H1 (cell line): ENCODE measurements around the gene CSGALNACT2. TPM values are rescaled to one million over a fixed set of nuclear protein-coding genes. Genes with fewer than 3 reads are reported as not detected.

Source experiments
- CTCF ChIA-PET: fragments of 300-600 bp; sonication (Branson Sonifier 250); formaldehyde crosslinking; loops from one replicate; lab custom pipeline; 2021; ENCODE audit not compliant: partially characterized antibody; lab: Charles Lee
- POLR2A ChIA-PET: fragments of 300-600 bp; sonication (Branson Sonifier 250); formaldehyde crosslinking; loops from one replicate; lab custom pipeline; 2021; ENCODE audit warnings: inconsistent platforms; ENCODE audit not compliant: partially characterized antibody; lab: Charles Lee
- DNase-seq, 2 experiments: peaks; one replicate each; pipeline versions ENCODE4 v3.0.0 to v3.0.0-alpha.2; 2010 to 2022; ENCODE audit warnings: low spot score in 2 of 2, low read depth in 1 of 2, mixed read lengths in 1 of 2
- FAIRE-seq: peaks from 2 replicates; lab custom pipeline; 2011; peaks lifted over from hg19 to GRCh38; lab: Jason Lieb, UNC
- H2AFZ ChIP-seq: 2 replicates; pipeline ENCODE4 v1.8.1; 2012; ENCODE audit warnings: low read length, inconsistent platforms
- H2AK5ac ChIP-seq: 2 replicates; pipeline ENCODE4 v1.6.1; 2013; ENCODE audit warnings: low read depth, low read length
- H2BK120ac ChIP-seq: replicated peaks from 2 replicates; pipeline ENCODE3; 2013; ENCODE audit warnings: low read depth, low read length, inconsistent platforms
- H2BK12ac ChIP-seq: 2 replicates; pipeline ENCODE4 v1.6.1; 2013; ENCODE audit warnings: low read depth, low read length
- H2BK15ac ChIP-seq: 2 replicates; pipeline ENCODE4 v1.6.1; 2013; ENCODE audit warnings: low read length
- H2BK20ac ChIP-seq: 2 replicates; pipeline ENCODE4 v1.6.1; 2013; ENCODE audit warnings: low read length
- H2BK5ac ChIP-seq: 2 replicates; pipeline ENCODE4 v1.6.1; 2013; ENCODE audit warnings: low read depth, low read length
- H3K14ac ChIP-seq: 2 replicates; pipeline ENCODE4 v1.6.1; 2013; ENCODE audit warnings: inconsistent platforms; ENCODE audit not compliant: insufficient read length
- H3K18ac ChIP-seq: 2 replicates; pipeline ENCODE4 v1.6.1; 2013; ENCODE audit warnings: low read length; ENCODE audit errors: extremely low read depth
- H3K23ac ChIP-seq: 2 replicates; pipeline ENCODE4 v1.6.1; 2013; ENCODE audit warnings: inconsistent platforms; ENCODE audit not compliant: insufficient read length
- H3K23me2 ChIP-seq: 2 replicates; pipeline ENCODE4 v1.6.1; 2013; ENCODE audit warnings: low read depth, low read length
- H3K27ac ChIP-seq: 2 replicates; pipeline ENCODE4 v1.6.1; 2011; ENCODE audit warnings: low read depth, low read length, inconsistent platforms
- H3K27me3 ChIP-seq, 4 experiments: replicated peaks in 1 of 4; 1 replicate in 1 of 4; 2 replicates in 3 of 4; pipeline versions ENCODE4 v1.6.1 to v1.8.1; 2011 to 2013; ENCODE audit warnings: low read length in 3 of 4, mild to moderate bottlenecking in 3 of 4, inconsistent platforms in 2 of 4, mixed read lengths in 2 of 4, moderate library complexity in 1 of 4; ENCODE audit not compliant: control insufficient read depth in 3 of 4, insufficient read depth in 3 of 4; ENCODE audit errors: extremely low read depth in 1 of 4
- H3K36me3 ChIP-seq, 4 experiments: 2 replicates each; pipeline versions ENCODE4 v1.6.1 to v1.8.1; 2011 to 2013; ENCODE audit warnings: mild to moderate bottlenecking in 4 of 4, low read length in 3 of 4, moderate library complexity in 2 of 4, control low read depth in 1 of 4, inconsistent platforms in 1 of 4; ENCODE audit not compliant: insufficient read depth in 4 of 4, control insufficient read depth in 2 of 4
- H3K4ac ChIP-seq: replicated peaks from 2 replicates; pipeline ENCODE3; 2013; ENCODE audit warnings: low read length, low read depth, mixed read lengths, inconsistent platforms; ENCODE audit not compliant: insufficient read length
- H3K4me1 ChIP-seq, 4 experiments: replicated peaks in 1 of 4; 1 replicate in 1 of 4; 2 replicates in 3 of 4; pipeline versions ENCODE4 v1.6.1 to v1.8.1; 2011 to 2013; ENCODE audit warnings: low read length in 3 of 4, inconsistent platforms in 2 of 4, mixed read lengths in 1 of 4; ENCODE audit not compliant: insufficient read depth in 4 of 4, control insufficient read depth in 3 of 4
- H3K4me2 ChIP-seq, 2 experiments: 2 replicates each; pipeline versions ENCODE4 v1.6.1 to v1.8.1; 2011 to 2013; ENCODE audit warnings: low read depth in 2 of 2, low read length in 2 of 2, control low read depth in 1 of 2, inconsistent platforms in 1 of 2, mild to moderate bottlenecking in 1 of 2; ENCODE audit not compliant: insufficient read depth in 1 of 2
- H3K4me3 ChIP-seq, 4 experiments: fragments of 200-600, 300-600 bp in 1 of 4; sonication (generic), shearing (Covaris generic), sonication (Bioruptor Twin) in 1 of 4; 2 replicates each; pipeline versions ENCODE4 v1.5.1 to v1.8.1; 2011 to 2016; ENCODE audit warnings: low read length in 4 of 4, low read depth in 3 of 4, control low read depth in 2 of 4, inconsistent platforms in 2 of 4, mild to moderate bottlenecking in 2 of 4, mixed read lengths in 1 of 4, moderate library complexity in 1 of 4; ENCODE audit not compliant: insufficient read depth in 2 of 4; ENCODE audit errors: extremely low read depth in 1 of 4
- H3K56ac ChIP-seq: replicated peaks from 2 replicates; pipeline ENCODE3; 2013; ENCODE audit warnings: low read depth, mild to moderate bottlenecking, mixed read lengths, low read length, inconsistent platforms; ENCODE audit not compliant: insufficient read length
- H3K79me1 ChIP-seq: 2 replicates; pipeline ENCODE4 v1.6.1; 2013; ENCODE audit warnings: low read depth, low read length, control low read depth
- H3K79me2 ChIP-seq, 2 experiments: 2 replicates each; pipeline versions ENCODE4 v1.6.1 to v1.8.1; 2012 to 2013; ENCODE audit warnings: low read length in 2 of 2, mild to moderate bottlenecking in 2 of 2, inconsistent platforms in 1 of 2; ENCODE audit not compliant: insufficient read depth in 2 of 2, control insufficient read depth in 1 of 2
- H3K9ac ChIP-seq, 4 experiments: replicated peaks in 1 of 4; 1 replicate in 1 of 4; 2 replicates in 3 of 4; pipeline versions ENCODE4 v1.6.1 to v1.8.1; 2011 to 2013; ENCODE audit warnings: low read depth in 3 of 4, low read length in 3 of 4, control low read depth in 2 of 4, mild to moderate bottlenecking in 2 of 4, moderate library complexity in 2 of 4, inconsistent platforms in 1 of 4; ENCODE audit errors: extremely low read depth in 1 of 4
- H3K9me3 ChIP-seq, 2 experiments: 2 replicates each; pipeline versions ENCODE4 v1.6.1 to v1.8.1; 2012 to 2013; ENCODE audit warnings: mild to moderate bottlenecking in 2 of 2, moderate library complexity in 2 of 2, control low read depth in 1 of 2, inconsistent platforms in 1 of 2, low read depth in 1 of 2, low read length in 1 of 2, mixed read lengths in 1 of 2; ENCODE audit not compliant: insufficient read depth in 2 of 2
- H4K20me1 ChIP-seq, 2 experiments: replicated peaks in 1 of 2; 2 replicates each; pipeline versions ENCODE3 to v1.8.1; 2011 to 2013; ENCODE audit warnings: inconsistent platforms in 2 of 2, low read length in 2 of 2, mild to moderate bottlenecking in 1 of 2; ENCODE audit not compliant: insufficient read depth in 2 of 2, control insufficient read depth in 1 of 2
- H4K5ac ChIP-seq: 2 replicates; pipeline ENCODE4 v1.6.1; 2013; ENCODE audit warnings: low read length, low read depth, mixed read lengths, inconsistent platforms; ENCODE audit not compliant: insufficient read length
- H4K8ac ChIP-seq: 2 replicates; pipeline ENCODE4 v1.8.0; 2013; ENCODE audit warnings: mild to moderate bottlenecking, moderate library complexity, low read length, inconsistent platforms; ENCODE audit not compliant: insufficient read depth; ENCODE audit errors: extremely low read depth
- H4K91ac ChIP-seq: replicated peaks from 2 replicates; pipeline ENCODE3; 2013; ENCODE audit warnings: low read length, mixed read lengths, inconsistent platforms; ENCODE audit not compliant: insufficient read length
- ASH2L ChIP-seq: fragments of 200-600, 300-600 bp; sonication (generic); IDR thresholded peaks from one replicate; pipeline ENCODE4 v1.7.1; 2017; ENCODE audit warnings: low read length
- BCL11A ChIP-seq, 2 experiments: IDR thresholded peaks; one replicate each; pipeline ENCODE4 v1.6.1; 2011; ENCODE audit warnings: low read depth in 2 of 2, low read length in 2 of 2, mild to moderate bottlenecking in 2 of 2
- CHD1 ChIP-seq: IDR thresholded peaks from 2 replicates; pipeline ENCODE4 v1.6.1; 2012; ENCODE audit warnings: low read depth, low read length, improper control_type of control experiment
- CTCF ChIP-seq, 3 experiments: IDR thresholded peaks; 1 replicate in 2 of 3; 2 replicates in 1 of 3; pipeline versions ENCODE4 v1.5.1 to v1.6.1; 2011; ENCODE audit warnings: low read length in 3 of 3, mild to moderate bottlenecking in 3 of 3, inconsistent platforms in 2 of 3, low read depth in 1 of 3, moderate library complexity in 1 of 3; ENCODE audit not compliant: insufficient read depth in 1 of 3; ENCODE audit errors: control extremely low read depth in 1 of 3
- HDAC6 ChIP-seq: IDR thresholded peaks from one replicate; pipeline ENCODE4 v1.7.1; 2012; ENCODE audit warnings: low read depth, mild to moderate bottlenecking, inconsistent platforms, low read length, moderate library complexity
- RFX5 ChIP-seq: IDR thresholded peaks from 2 replicates; pipeline ENCODE4 v1.6.1; 2011; ENCODE audit warnings: low read depth, low read length, improper control_type of control experiment, borderline replicate concordance
- RNF2 ChIP-seq: fragments of 200-900, 300-1000 bp; sonication (generic); IDR thresholded peaks from 2 replicates; pipeline ENCODE4 v1.7.1; 2016; ENCODE audit warnings: borderline replicate concordance, low read depth, mild to moderate bottlenecking, antibody characterized with exemption, low read length; ENCODE audit not compliant: poor library complexity, severe bottlenecking; ENCODE audit errors: missing control alignments
- SP1 ChIP-seq: IDR thresholded peaks from 2 replicates; pipeline ENCODE4 v1.6.1; 2011; ENCODE audit warnings: low read depth, low read length
- SP4 ChIP-seq: IDR thresholded peaks from 2 replicates; pipeline ENCODE4 v1.6.1; 2012; ENCODE audit warnings: low read length, inconsistent platforms
- TAF1 ChIP-seq: IDR thresholded peaks from 2 replicates; pipeline ENCODE4 v1.6.1; 2011; ENCODE audit warnings: mild to moderate bottlenecking, low read depth, low read length
- TAF7 ChIP-seq: optimal IDR thresholded peaks from 2 replicates; pipeline ENCODE3; 2011; ENCODE audit warnings: low read depth, mild to moderate bottlenecking, inconsistent platforms, low read length, moderate library complexity, borderline replicate concordance
- TBP ChIP-seq: IDR thresholded peaks from 2 replicates; pipeline ENCODE4 v1.6.1; 2011; ENCODE audit warnings: low read depth, low read length, improper control_type of control experiment
- WGBS, 2 experiments: shearing (Covaris generic) in 1 of 2; methylation state at CpG; one replicate each; pipeline versions ENCODE4 v1.1.6 to v1.1.7; 2013 to 2015; ENCODE audit warnings: low lambda C conversion rate in 2 of 2, mixed read lengths in 2 of 2, inconsistent platforms in 1 of 2, low coverage in 1 of 2, missing lambda C conversion rate in 1 of 2; ENCODE audit not compliant: insufficient replicate concordance in 2 of 2, insufficient coverage in 1 of 2, insufficient read length in 1 of 2; ENCODE audit errors: extremely low coverage in 1 of 2, missing lambda C conversion rate in 1 of 2; 5-methylcytosine and 5-hydroxymethylcytosine counted together
- polyA plus RNA-seq, 7 experiments: library from polyadenylated mRNA; depleted of rRNA in 3 of 7; stranded (reverse) in 5 of 7; unstranded in 2 of 7; fragments of >200 nt in 5 of 7; fragments of 200-250 nt in 2 of 7; gene quantifications; 1 replicate in 5 of 7; 2 replicates in 1 of 7; 4 replicates in 1 of 7; pipeline versions ENCODE4 v1.2.1 to v1.2.3, GENCODE V29; 2011 to 2013; ENCODE audit warnings: missing spikeins in 2 of 7, mixed read lengths in 2 of 7
- total RNA-seq: library from RNA; stranded (reverse); fragmentation: NEBNext Ultra II Directional; extraction: Animal tissue kit (Norgen Biotek cat#: 25700); gene quantifications from 2 replicates; pipeline ENCODE4 v1.2.1, GENCODE V29; 2021

The CSGALNACT2 gene
- total and polyA plus RNA-seq, 2 of the 8 experiments (the other 6 are each of a cell fraction or from before 2014, with no cell fraction given): 2.6 to 5.3 TPM

- Histone ChIP-seq H3K27ac (no peak overlapping the region), H2AK5ac (no peak overlapping the region), H2BK15ac (no peak overlapping the region), H3K14ac (no peak overlapping the region), H3K4ac (no peak overlapping the region), H3K36me3 (no peaks in the 10 kb centered on the region), H3K56ac (no peak overlapping the region), H3K23ac (no peak overlapping the region), H4K8ac (no peak overlapping the region), H2AFZ (no peak overlapping the region), H3K18ac (no peak overlapping the region), H2BK5ac (no peak overlapping the region), H3K23me2 (no peaks in the 10 kb centered on the region), H2BK20ac (no peak overlapping the region), H2BK12ac (no peak overlapping the region), H3K9ac (no peak overlapping the region), H3K4me1 (no peaks in the 10 kb centered on the region), H3K4me3 (no peak overlapping the region), H4K5ac (no peak overlapping the region), H3K79me2 (0 out of 4 replicates have a peak, but pooled peaks cover 0 to 6% of the 10 kb centered on the region in 2 experiments), H2BK120ac (no peak overlapping the region), H3K79me1 (no peaks in the 10 kb centered on the region), H3K27me3 (no peaks in the 10 kb centered on the region), H3K4me2 (no peak overlapping the region), H4K20me1 (peaks cover 0 to 2% of the 10 kb centered on the region in 2 experiments), H4K91ac (no peak overlapping the region), H3K9me3 (no peaks in the 10 kb centered on the region)
- POLR2A ChIA-PET: no interaction called here
- no peak for DNase-seq
- FAIRE-seq: no peak
- CTCF ChIA-PET: interaction anchor here (1.2 to 1.5 kb wide), 2 partner anchors 46 to 49 kb away, joined by 3 to 4 read pairs; no protein-coding TSS in a partner anchor
- 89% methylated on average over 1 of the region's 1 CpG; no CpG with 5 or more reads in 1 of the 2 experiments for WGBS, 2 experiments
- TF ChIP-seq RFX5: no peak
- no peak for TF ChIP-seq TBP
- no peak for TF ChIP-seq CTCF (IDR thresholded peaks at IDR 0.05; ENCODE audit: control extremely low read depth in 1 of 3, insufficient read depth in 1 of 3, low read depth in 1 of 3, low read length in 3 of 3)
- no peak for TF ChIP-seq SP1
- no peak for TF ChIP-seq TAF7
- TF ChIP-seq SP4: no peak
- no peak for TF ChIP-seq RNF2
- no peak for TF ChIP-seq BCL11A (IDR thresholded peaks at IDR 0.05; ENCODE audit: low read depth in 2 of 2, low read length in 2 of 2)
- TF ChIP-seq TAF1: no peak
- TF ChIP-seq CHD1: no peak
- TF ChIP-seq HDAC6: no peak
- TF ChIP-seq ASH2L: no peak
Observed at GRCh38 chr10:43155741-43156140, 17.5 kb downstream of the CSGALNACT2 start.
